PFSK-1 (cell line): ENCODE data around the gene ZNHIT1. TPM values are rescaled to one million over a fixed set of nuclear protein-coding genes. Genes with fewer than 3 reads are reported as not detected.

Experiments
- FOXP2 ChIP-seq: optimal IDR thresholded peaks from 2 replicates; pipeline ENCODE3; 2011; ENCODE audit warnings: borderline replicate concordance, control low read depth, inconsistent platforms; ENCODE audit not compliant: insufficient read depth; ENCODE audit errors: extremely low read length, extremely low read depth
- POLR2AphosphoS5 ChIP-seq: IDR thresholded peaks from 2 replicates; pipeline ENCODE4 v1.6.1; 2012; ENCODE audit warnings: low read depth, mild to moderate bottlenecking, control low read depth, low read length, moderate library complexity
- REST ChIP-seq, 2 experiments: IDR thresholded peaks; 2 replicates each; pipeline versions ENCODE4 v1.6.1 to v1.8.0; 2011 to 2012; ENCODE audit warnings: low read depth in 2 of 2, low read length in 2 of 2, control low read depth in 1 of 2, inconsistent platforms in 1 of 2, mild to moderate bottlenecking in 1 of 2, moderate library complexity in 1 of 2; ENCODE audit not compliant: insufficient read depth in 1 of 2
- SIN3A ChIP-seq: IDR thresholded peaks from 2 replicates; pipeline ENCODE4 v1.6.1; 2012; ENCODE audit warnings: mild to moderate bottlenecking, low read length, moderate library complexity, borderline replicate concordance; ENCODE audit not compliant: insufficient read depth
- TAF1 ChIP-seq: IDR thresholded peaks from 2 replicates; pipeline ENCODE4 v1.6.1; 2012; ENCODE audit warnings: low read length, control low read depth, borderline replicate concordance; ENCODE audit not compliant: insufficient read depth
- polyA plus RNA-seq: library from polyadenylated mRNA; unstranded; fragments of >200 nt; gene quantifications from one replicate; pipeline ENCODE4 v1.2.1, GENCODE V29; 2012; ENCODE audit warnings: low read depth, missing spikeins; ENCODE audit not compliant: insufficient read length

Gene ZNHIT1
- polyA plus RNA-seq, result 97.4 TPM

- TF ChIP-seq POLR2AphosphoS5 (peak; percentile 74), REST (IDR thresholded peaks at IDR 0.05; ENCODE audit: insufficient read depth in 1 of 2, low read depth in 2 of 2, low read length in 2 of 2) (peak in 1 of 2 experiments; percentile 20; a peak in 1 of 4 replicates), FOXP2 (peak; percentile 89), SIN3A (peak; percentile 96; the same call in 1 of the 2 replicates), TAF1 (0 out of 2 replicates have a peak, but pooled peaks have one; percentile 52)
Measured at GRCh38 chr7:101217388-101218235, at the start of gene ZNHIT1, which contains the start of gene PLOD3. ZNHIT1 (plus strand) TSS chr7:101218165; CDS start chr7:101218196, 31 bp downstream. PLOD3 (minus strand) TSS chr7:101217581; CDS start chr7:101217274, 307 bp downstream.

GRCh38 chr7:101168412-101169049, 49.4 kb upstream of the ZNHIT1 start:
- no peak for TF ChIP-seq FOXP2
- TF ChIP-seq REST (IDR thresholded peaks at IDR 0.05; ENCODE audit: insufficient read depth in 1 of 2, low read depth in 2 of 2, low read length in 2 of 2), result no peak
- TF ChIP-seq SIN3A, result no peak
- no peak for TF ChIP-seq TAF1
- no peak for TF ChIP-seq POLR2AphosphoS5

- TF ChIP-seq REST (IDR thresholded peaks at IDR 0.05; ENCODE audit: insufficient read depth in 1 of 2, low read depth in 2 of 2, low read length in 2 of 2), result no peak
- peak; percentile 14; the same call in 1 of the 2 replicates for TF ChIP-seq POLR2AphosphoS5
Measured at GRCh38 chr7:101169110-101169837, 48.7 kb upstream of the ZNHIT1 start.

GRCh38 chr7:101169838-101170551, 48.0 kb upstream of the ZNHIT1 start:
- TF ChIP-seq SIN3A (peak; percentile 49; the same call in 1 of the 2 replicates), POLR2AphosphoS5 (peak; percentile 58; the same call in 1 of the 2 replicates), FOXP2 (no peak), TAF1 (0 out of 2 replicates have a peak, but pooled peaks have one; percentile 58), REST (IDR thresholded peaks at IDR 0.05; ENCODE audit: insufficient read depth in 1 of 2, low read depth in 2 of 2, low read length in 2 of 2) (no peak)
